ENCODE data around the gene SLC25A13. TPM values are rescaled to one million over a fixed set of nuclear protein-coding genes. Genes with fewer than 3 reads are reported as not detected.

Gene SLC25A13
- total RNA-seq, 4 donors from 2014 or later, result 2.3 to 53.0 (median 39.3) TPM

- H3K4me1 ChIP-seq, result no peaks in the 10 kb centered on the region
- intact Hi-C loops (cut with DNase I; ENCODE audit: low total_unique reads), result no loop called here
- H3K27me3 ChIP-seq, result no peaks in the 10 kb centered on the region
- H3K36me3 ChIP-seq, result no peaks in the 10 kb centered on the region
- H3K9me3 ChIP-seq, result no peaks in the 10 kb centered on the region
- H3K4me3 ChIP-seq, result no peak overlapping the region
- peak overlapping the region in 1 of 2 donors; percentile 30 for H3K27ac ChIP-seq
- no peak for TF ChIP-seq CTCF (IDR thresholded peaks at IDR 0.05)
- TF ChIP-seq POLR2A (IDR thresholded peaks at IDR 0.05), result no peak
- no peak for DNase-seq
Observed at GRCh38 chr7:96189129-96189820, 132.6 kb downstream of the SLC25A13 start.

GRCh38 chr7:96188591-96188991 is 133.3 kb downstream of the SLC25A13 start:
- intact Hi-C loops (cut with DNase I; ENCODE audit: low total_unique reads), result no loop called here
- no peaks in the 10 kb centered on the region for H3K36me3 ChIP-seq
- no peak for TF ChIP-seq POLR2A (IDR thresholded peaks at IDR 0.05)
- no peak for TF ChIP-seq CTCF (IDR thresholded peaks at IDR 0.05)
- H3K4me3 ChIP-seq, result no peak overlapping the region
- peak overlapping the region in 1 of 2 donors; percentile 30 for H3K27ac ChIP-seq
- H3K9me3 ChIP-seq, result no peaks in the 10 kb centered on the region
- DNase-seq, result no peak
- H3K4me1 ChIP-seq, result no peaks in the 10 kb centered on the region
- H3K27me3 ChIP-seq, result no peaks in the 10 kb centered on the region

DNA sequence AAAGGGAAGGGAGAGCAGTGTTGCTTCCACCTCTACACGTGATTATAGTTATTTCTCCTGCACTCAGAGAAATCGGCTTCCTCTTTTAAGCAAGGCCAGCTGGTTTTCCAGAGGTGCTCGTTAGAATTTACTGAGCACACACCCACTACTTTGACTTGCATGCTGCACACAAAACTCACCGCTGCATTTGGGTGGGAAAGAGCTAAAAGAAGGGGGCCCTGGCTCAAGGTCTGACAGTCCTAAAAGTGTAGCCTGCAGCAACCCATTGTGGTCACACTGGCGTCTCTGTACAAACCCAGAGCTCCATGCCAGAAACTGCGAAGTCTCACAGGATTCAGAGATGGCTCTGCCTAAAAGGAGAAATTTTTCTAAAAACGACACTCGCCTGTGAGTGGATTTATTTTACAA is 133.7 kb downstream of the SLC25A13 start:
- H3K27me3 ChIP-seq, result no peaks in the 10 kb centered on the region
- intact Hi-C loops (cut with DNase I; ENCODE audit: low total_unique reads), result no loop called here
- TF ChIP-seq CTCF (IDR thresholded peaks at IDR 0.05) (no peak), POLR2A (IDR thresholded peaks at IDR 0.05) (no peak)
- peak overlapping the region in 1 of 2 donors; percentile 8 for H3K27ac ChIP-seq
- H3K9me3 ChIP-seq, result no peaks in the 10 kb centered on the region
- DNase-seq, result no peak
- no peaks in the 10 kb centered on the region for H3K4me1 ChIP-seq
- no peaks in the 10 kb centered on the region for H3K36me3 ChIP-seq
- H3K4me3 ChIP-seq, result no peak overlapping the region

DNA sequence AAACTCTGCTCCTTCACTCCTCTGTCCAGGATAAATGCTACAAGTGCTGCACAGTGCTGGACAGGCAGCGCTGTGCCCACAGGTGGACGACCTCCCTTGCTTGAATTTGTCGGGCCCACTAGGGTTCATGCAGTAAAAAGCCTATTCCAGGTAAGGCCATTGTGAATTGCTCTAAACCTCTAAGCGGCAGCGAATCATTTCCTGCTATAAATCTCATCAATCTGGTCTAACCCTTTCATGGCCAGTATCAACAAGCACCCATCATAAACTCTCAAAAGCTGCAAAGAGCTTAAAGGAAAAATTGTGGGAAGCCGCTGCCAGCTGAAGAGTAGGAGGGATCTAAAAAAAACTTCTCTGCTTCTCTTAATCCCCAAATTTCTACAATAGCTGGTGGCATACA is 134.2 kb downstream of the SLC25A13 start:
- no peaks in the 10 kb centered on the region for H3K9me3 ChIP-seq
- H3K27ac ChIP-seq, result peak overlapping the region in 1 of 2 donors; percentile 8
- H3K4me3 ChIP-seq, result no peak overlapping the region
- no peak for DNase-seq
- TF ChIP-seq CTCF (IDR thresholded peaks at IDR 0.05) (no peak), POLR2A (IDR thresholded peaks at IDR 0.05) (no peak)
- no peaks in the 10 kb centered on the region for H3K36me3 ChIP-seq
- no peaks in the 10 kb centered on the region for H3K27me3 ChIP-seq
- intact Hi-C loops (cut with DNase I; ENCODE audit: low total_unique reads), result no loop called here
- no peaks in the 10 kb centered on the region for H3K4me1 ChIP-seq

- intact Hi-C loops (cut with DNase I; ENCODE audit: low total_unique reads), result no loop called here
- no peaks in the 10 kb centered on the region for H3K36me3 ChIP-seq
- no peak for DNase-seq
- H3K4me1 ChIP-seq, result no peaks in the 10 kb centered on the region
- no peaks in the 10 kb centered on the region for H3K27me3 ChIP-seq
- TF ChIP-seq CTCF (IDR thresholded peaks at IDR 0.05) (no peak), POLR2A (IDR thresholded peaks at IDR 0.05) (no peak)
- H3K9me3 ChIP-seq, result no peaks in the 10 kb centered on the region
- H3K27ac ChIP-seq, result no peak overlapping the region
- no peak overlapping the region for H3K4me3 ChIP-seq
Observed at GRCh38 chr7:96184783-96185182, 137.1 kb downstream of the SLC25A13 start.

Data from uterus (tissue), 4 donors.